Heart left ventricle (tissue), 13 donors: ENCODE measurements around the gene RNF19B.

Experiments used
- CTCF ChIP-seq, 12 donors: fragments of 200-600 bp; sonication (generic) in 4 of 12; IDR thresholded peaks; one replicate each; pipeline versions ENCODE4 v1.5.0 to v1.8.0; 2018 to 2022; ENCODE audit warnings: antibody characterized with exemption in 12 of 12, mild to moderate bottlenecking in 5 of 12
- POLR2A ChIP-seq, 2 donors: fragments of 450-650 bp; IDR thresholded peaks; one replicate each; pipeline ENCODE4 v1.6.1; 2017; ENCODE audit warnings: antibody characterized with exemption in 2 of 2, mild to moderate bottlenecking in 2 of 2, moderate library complexity in 2 of 2
- donor health status: ischemic (EF 13 %, LVEDD 7.1; RV severe dilation, severe dysfunction).
- donor health status: DM: no; HTN: yes; CAD: no.
- donor health status: DM: no; HTN: no; CAD: no.
- donor health status: ischemic (EF 25% LVEDD 6.9; RV normal size, moderate dysfunction).
- donor health status: ischemic (EF 25% LVEDD 5.7; RV mildly dilated, moderate dysfunction).
- donor health status: ischemic (EF 35%, LVEDD 5.7; RV mildly dilated, moderate dysfunction).
- donor health status: nonischemic (EF 11% LVEDD 7.7; RV severe dilation, severe dysfunction).
- donor health status: DM: yes; HTN: yes; CAD: no.
- donor health status: PGD.
- donor health status: ischemic (EF 29% LVEDD 5.4; RV normal size, mild dysfunction).
- donor health status: nonischemic (EF 23%, LVEDD 6.1; RV moderate dilation, normal function).

GRCh38 chr1:32980080-32980479 lies 15.5 kb upstream of the RNF19B start:
- TF ChIP-seq CTCF (IDR thresholded peaks at IDR 0.05) (no peak), POLR2A (IDR thresholded peaks at IDR 0.05) (no peak)
